Measurements from ENCODE around the gene AP2M1. TPM values are rescaled to one million over a fixed set of nuclear protein-coding genes. Genes with fewer than 3 reads are reported as not detected.

AP2M1 gene
- total RNA-seq, 1 donor from 2014 or later = 336 TPM

GRCh38 chr3:184186184-184186901 lies 11.7 kb downstream of the AP2M1 start, which contains the start of gene ABCF3:
TSS of gene ABCF3 (plus strand) at chr3:184186199. CDS start at chr3:184186208, 9 bp downstream.
- peaks cover 73% of the 10 kb centered on the region for H3K36me3 ChIP-seq
- no peak for TF ChIP-seq CTCF (IDR thresholded peaks at IDR 0.05; ENCODE audit: borderline replicate concordance)
- intact Hi-C loops (cut with micrococcal nuclease) = loop anchor here (10.0 kb wide), 1 partner anchor 58 kb away; the partner anchor contains the start of genes ALG3 and EEF1AKMT4
- no peaks in the 10 kb centered on the region for H3K27me3 ChIP-seq (ENCODE audit: low read depth)
- no peaks in the 10 kb centered on the region for H3K9me3 ChIP-seq (replicated peaks)
- peaks cover 39% of the 10 kb centered on the region for H3K4me1 ChIP-seq
- peak within 1 kb of the TSS; percentile 79 for H3K4me3 ChIP-seq
- peak; percentile 46 for DNase-seq
- peak within 1 kb of the TSS; percentile 95 for H3K27ac ChIP-seq (replicated peaks)

- H3K27me3 ChIP-seq (ENCODE audit: low read depth) = no peaks in the 10 kb centered on the region
- peaks cover 73% of the 10 kb centered on the region for H3K36me3 ChIP-seq
- H3K27ac ChIP-seq (replicated peaks) = peak overlapping the region; percentile 95
- no peak for DNase-seq
- TF ChIP-seq CTCF (IDR thresholded peaks at IDR 0.05; ENCODE audit: borderline replicate concordance) = no peak
- no peaks in the 10 kb centered on the region for H3K9me3 ChIP-seq (replicated peaks)
- intact Hi-C loops (cut with micrococcal nuclease) = loop anchor here (10.0 kb wide), 1 partner anchor 58 kb away; the partner anchor contains the start of genes ALG3 and EEF1AKMT4
- H3K4me3 ChIP-seq = peak overlapping the region; percentile 79
- peaks cover 39% of the 10 kb centered on the region for H3K4me1 ChIP-seq
Measured at GRCh38 chr3:184186902-184187207, 12.2 kb downstream of the AP2M1 start.

GRCh38 chr3:184188080-184188479 lies 13.4 kb downstream of the AP2M1 start:
- peaks cover 39% of the 10 kb centered on the region for H3K4me1 ChIP-seq
- TF ChIP-seq CTCF (IDR thresholded peaks at IDR 0.05; ENCODE audit: borderline replicate concordance) = no peak
- H3K9me3 ChIP-seq (replicated peaks) = no peaks in the 10 kb centered on the region
- no peak for DNase-seq
- H3K36me3 ChIP-seq = peaks cover 73% of the 10 kb centered on the region
- H3K27me3 ChIP-seq (ENCODE audit: low read depth) = no peaks in the 10 kb centered on the region
- intact Hi-C loops (cut with micrococcal nuclease) = loop anchor here (10.0 kb wide), 1 partner anchor 57 kb away; the partner anchor contains the start of genes ALG3 and EEF1AKMT4
- peak overlapping the region; percentile 79 for H3K4me3 ChIP-seq
- no peak overlapping the region for H3K27ac ChIP-seq (replicated peaks)

- DNase-seq = no peak
- intact Hi-C loops (cut with micrococcal nuclease) = loop anchor here (10.0 kb wide), 1 partner anchor 55 kb away; the partner anchor contains the start of genes ALG3 and EEF1AKMT4
- TF ChIP-seq CTCF (IDR thresholded peaks at IDR 0.05; ENCODE audit: borderline replicate concordance) = no peak
- Histone ChIP-seq H3K36me3 (peaks cover 73% of the 10 kb centered on the region), H3K4me3 (no peak overlapping the region), H3K27me3 (ENCODE audit: low read depth) (no peaks in the 10 kb centered on the region), H3K4me1 (peaks cover 39% of the 10 kb centered on the region), H3K27ac (replicated peaks) (no peak overlapping the region), H3K9me3 (replicated peaks) (no peaks in the 10 kb centered on the region)
Measured at GRCh38 chr3:184189421-184189820, 14.8 kb downstream of the AP2M1 start.

- Histone ChIP-seq H3K9me3 (replicated peaks) (no peaks in the 10 kb centered on the region), H3K27me3 (ENCODE audit: low read depth) (no peaks in the 10 kb centered on the region), H3K4me3 (no peak overlapping the region), H3K4me1 (peaks cover 11% of the 10 kb centered on the region), H3K36me3 (peaks cover 76% of the 10 kb centered on the region), H3K27ac (replicated peaks) (no peak overlapping the region)
- no peak for DNase-seq
- TF ChIP-seq CTCF (IDR thresholded peaks at IDR 0.05; ENCODE audit: borderline replicate concordance) = no peak
- intact Hi-C loops (cut with micrococcal nuclease) = no loop called here
Measured at GRCh38 chr3:184192889-184193288, 18.2 kb downstream of the AP2M1 start.
